22Rv1 (cell line): ENCODE data around the gene CNKSR3.

Source experiments
- H3K27ac ChIP-seq: fragments of 450-650 bp; 2 replicates; pipeline ENCODE4 v1.5.1; 2017
- ZFX ChIP-seq: fragments of 450-650 bp; IDR thresholded peaks from 2 replicates; pipeline ENCODE4 v1.6.1; 2017; ENCODE audit warnings: antibody characterized with exemption, borderline replicate concordance
- TF ChIP-seq, protein P1 (sequence below): fragments of 450-650 bp; IDR thresholded peaks from 2 replicates; pipeline ENCODE4 v1.5.1; 2017; ENCODE audit warnings: mild to moderate bottlenecking

Gene CNKSR3

DNA sequence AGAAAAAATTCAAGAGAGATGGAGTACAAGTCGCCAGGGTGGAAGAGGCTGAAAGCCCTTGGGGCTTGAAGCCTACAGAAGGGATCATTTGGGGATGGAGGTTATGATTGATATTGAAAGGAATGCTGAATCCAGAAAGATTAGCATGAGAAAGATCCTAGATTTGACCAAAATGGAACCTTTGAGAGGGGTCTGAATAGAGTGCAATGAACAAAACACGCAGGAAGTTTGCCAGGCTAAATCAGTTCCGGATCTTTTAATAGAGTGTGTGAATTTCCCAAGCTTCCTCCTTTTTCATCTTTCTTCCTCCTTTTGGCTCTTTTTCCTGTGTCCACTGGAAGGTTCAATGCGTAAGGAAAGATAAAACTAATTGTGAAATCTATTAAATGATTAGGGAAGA, 169.1 kb downstream of the CNKSR3 start:
- H3K27ac ChIP-seq = no peak overlapping the region
- TF ChIP-seq, protein P1, sequence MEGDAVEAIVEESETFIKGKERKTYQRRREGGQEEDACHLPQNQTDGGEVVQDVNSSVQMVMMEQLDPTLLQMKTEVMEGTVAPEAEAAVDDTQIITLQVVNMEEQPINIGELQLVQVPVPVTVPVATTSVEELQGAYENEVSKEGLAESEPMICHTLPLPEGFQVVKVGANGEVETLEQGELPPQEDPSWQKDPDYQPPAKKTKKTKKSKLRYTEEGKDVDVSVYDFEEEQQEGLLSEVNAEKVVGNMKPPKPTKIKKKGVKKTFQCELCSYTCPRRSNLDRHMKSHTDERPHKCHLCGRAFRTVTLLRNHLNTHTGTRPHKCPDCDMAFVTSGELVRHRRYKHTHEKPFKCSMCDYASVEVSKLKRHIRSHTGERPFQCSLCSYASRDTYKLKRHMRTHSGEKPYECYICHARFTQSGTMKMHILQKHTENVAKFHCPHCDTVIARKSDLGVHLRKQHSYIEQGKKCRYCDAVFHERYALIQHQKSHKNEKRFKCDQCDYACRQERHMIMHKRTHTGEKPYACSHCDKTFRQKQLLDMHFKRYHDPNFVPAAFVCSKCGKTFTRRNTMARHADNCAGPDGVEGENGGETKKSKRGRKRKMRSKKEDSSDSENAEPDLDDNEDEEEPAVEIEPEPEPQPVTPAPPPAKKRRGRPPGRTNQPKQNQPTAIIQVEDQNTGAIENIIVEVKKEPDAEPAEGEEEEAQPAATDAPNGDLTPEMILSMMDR = no peak
- TF ChIP-seq ZFX = no peak
